ENCODE results near the gene RSPO1. TPM values are rescaled to one million over a fixed set of nuclear protein-coding genes. Genes with fewer than 3 reads are reported as not detected.
"Not testable (repeated sequence)": the region's sequence is repeated elsewhere in the genome, so short reads cannot be mapped to it uniquely, and the experiment has no call there.

The RSPO1 gene, protein sequence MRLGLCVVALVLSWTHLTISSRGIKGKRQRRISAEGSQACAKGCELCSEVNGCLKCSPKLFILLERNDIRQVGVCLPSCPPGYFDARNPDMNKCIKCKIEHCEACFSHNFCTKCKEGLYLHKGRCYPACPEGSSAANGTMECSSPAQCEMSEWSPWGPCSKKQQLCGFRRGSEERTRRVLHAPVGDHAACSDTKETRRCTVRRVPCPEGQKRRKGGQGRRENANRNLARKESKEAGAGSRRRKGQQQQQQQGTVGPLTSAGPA
- total RNA-seq, result under 1 TPM in 1 of 4 donors, not detected in 3; 0.53 TPM

DNA sequence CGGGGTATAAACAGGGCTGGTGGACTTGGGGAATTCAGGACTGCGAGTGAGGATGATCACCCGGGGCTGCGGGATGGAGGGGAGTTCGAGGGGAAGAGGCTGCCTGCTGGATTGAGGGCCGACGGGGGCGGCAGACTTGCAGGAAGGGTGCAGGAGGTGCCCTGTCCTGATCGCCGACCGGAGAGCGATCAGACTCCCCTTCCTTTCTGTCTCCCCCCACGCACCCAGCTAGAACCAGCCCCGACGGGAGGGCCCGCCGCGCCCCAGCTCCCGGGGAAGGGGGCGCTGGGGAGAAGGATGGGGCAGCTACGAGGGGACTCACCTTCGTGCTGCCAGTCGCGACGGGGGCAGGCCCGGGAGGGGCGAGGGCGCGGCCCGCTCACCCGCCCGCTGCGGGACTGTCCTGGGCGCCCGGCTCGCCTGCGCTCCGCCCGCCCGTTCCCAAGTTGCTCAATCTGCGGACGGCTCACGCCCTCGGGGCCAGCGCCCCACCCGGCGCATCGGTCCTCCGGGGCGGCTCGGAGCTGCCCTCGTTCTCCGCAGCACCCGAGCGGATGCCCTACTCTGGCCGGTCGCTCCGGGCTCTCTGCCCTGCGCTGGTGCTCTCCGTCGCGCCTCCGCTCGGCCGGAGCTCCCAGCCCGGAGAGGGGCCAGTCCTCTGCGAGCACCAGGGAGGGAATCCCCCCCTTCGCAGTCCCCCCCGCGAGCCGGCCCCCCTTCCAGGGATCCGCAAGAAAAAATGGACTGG is at the start of gene RSPO1:
Gene RSPO1 (minus strand): TSS at position 649 of the 748 bp plus-strand sequence. CDS start 5,231 bp downstream, outside the sequence.
- no peak within 1 kb of the TSS for H3K27ac ChIP-seq
- TF ChIP-seq POLR2A (IDR thresholded peaks at IDR 0.05) (no peak), CTCF (IDR thresholded peaks at IDR 0.05 in 4 of 5, conservative IDR thresholded peaks at IDR 0.05 in 1 of 5) (no peak)
- DNase-seq, result no peak
- H3K27me3 ChIP-seq, result peaks cover 77 to 88% (median 80%) of the 10 kb centered on the region in 3 donors
- no peak for ATAC-seq
- no peaks in the 10 kb centered on the region for H3K9me3 ChIP-seq
- H3K36me3 ChIP-seq, result no peaks in the 10 kb centered on the region
- H3K4me3 ChIP-seq, result peak within 1 kb of the TSS in 3 of 4 donors; percentile 17 to 31 (median 25)
- in situ Hi-C loops (cut with MboI; ENCODE audit: low sequenced_read_pairs in 4 of 4), result no loop called here
- intact Hi-C loops (cut with DNase I; ENCODE audit: low total_unique reads), result no loop called here
- H3K4me1 ChIP-seq, result no peaks in the 10 kb centered on the region

GRCh38 chr1:37684182-37684581 is 49.5 kb upstream of the RSPO1 start:
- Histone ChIP-seq H3K4me1 (peaks cover 4 to 10% of the 10 kb centered on the region in 2 donors), H3K36me3 (peaks cover 0 to 77% of the 10 kb centered on the region in 2 donors)
- H3K4me3 ChIP-seq; H3K27me3 ChIP-seq; H3K9me3 ChIP-seq; intact Hi-C loops (cut with DNase I; ENCODE audit: low total_unique reads); ATAC-seq; DNase-seq; H3K27ac ChIP-seq: not testable (repeated sequence)
- in situ Hi-C loops (cut with MboI; ENCODE audit: low sequenced_read_pairs in 4 of 4), result loop anchor here (5.0 to 10.0 kb wide), 3 partner anchors 82 to 229 kb away; partner anchors contain the start of gene GNL2 (in 2 of the 4)

GRCh38 chr1:37682334-37682987 is 47.8 kb upstream of the RSPO1 start:
- TF ChIP-seq POLR2A (IDR thresholded peaks at IDR 0.05), result no peak
- TF ChIP-seq CTCF (IDR thresholded peaks at IDR 0.05 in 4 of 5, conservative IDR thresholded peaks at IDR 0.05 in 1 of 5), result peak; percentile 58 to 82 (median 72)
- no peaks in the 10 kb centered on the region for H3K4me1 ChIP-seq
- H3K27ac ChIP-seq, result no peak overlapping the region
- no peaks in the 10 kb centered on the region for H3K27me3 ChIP-seq
- H3K9me3 ChIP-seq, result no peaks in the 10 kb centered on the region
- ATAC-seq, result peak in 1 of 2 donors; percentile 72
- H3K36me3 ChIP-seq, result peaks cover 0 to 67% of the 10 kb centered on the region in 2 donors
- DNase-seq, result peak in 1 of 2 donors; percentile 46
- no peak overlapping the region for H3K4me3 ChIP-seq
- in situ Hi-C loops (cut with MboI; ENCODE audit: low sequenced_read_pairs in 4 of 4) (loop anchor here (5.0 to 10.0 kb wide), 3 partner anchors 80 to 228 kb away; partner anchors contain the start of gene GNL2 (in 2 of the 4)), intact Hi-C loops (cut with DNase I; ENCODE audit: low total_unique reads) (loop anchor here (1.0 kb wide), 1 partner anchor 227 kb away; no protein-coding TSS in a partner anchor)

DNA sequence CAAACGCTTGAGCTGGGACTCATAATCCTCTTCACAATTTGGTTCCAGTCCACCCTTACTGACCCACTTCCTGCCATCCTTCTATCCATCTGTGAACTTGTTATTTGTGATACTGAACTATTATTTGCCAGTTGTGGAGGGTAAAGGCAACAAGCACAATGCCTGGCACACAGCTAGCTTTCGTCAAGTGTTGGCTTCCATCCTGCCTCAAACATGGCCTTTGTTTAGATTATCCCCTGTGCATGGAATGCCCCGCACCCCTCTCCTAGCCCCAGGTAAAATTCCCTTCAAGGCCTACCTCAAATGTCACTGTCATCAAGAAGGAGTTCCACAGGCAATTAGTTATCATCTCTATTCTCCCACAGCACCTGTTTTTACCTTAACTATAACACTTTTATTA is 46.2 kb upstream of the RSPO1 start:
- H3K27me3 ChIP-seq, result no peaks in the 10 kb centered on the region
- ATAC-seq (no peak), DNase-seq (no peak)
- no peaks in the 10 kb centered on the region for H3K9me3 ChIP-seq
- intact Hi-C loops (cut with DNase I; ENCODE audit: low total_unique reads), result no loop called here
- no peaks in the 10 kb centered on the region for H3K4me1 ChIP-seq
- no peak overlapping the region for H3K27ac ChIP-seq
- H3K4me3 ChIP-seq, result no peak overlapping the region
- H3K36me3 ChIP-seq, result peaks cover 0 to 52% of the 10 kb centered on the region in 2 donors
- TF ChIP-seq CTCF (IDR thresholded peaks at IDR 0.05 in 4 of 5, conservative IDR thresholded peaks at IDR 0.05 in 1 of 5), result no peak
- TF ChIP-seq POLR2A (IDR thresholded peaks at IDR 0.05), result no peak
- in situ Hi-C loops (cut with MboI; ENCODE audit: low sequenced_read_pairs in 4 of 4), result loop anchor here (5.0 to 10.0 kb wide), 3 partner anchors 79 to 226 kb away; partner anchors contain the start of gene GNL2 (in 2 of the 4)
